Measurements from ENCODE around the gene NDST3. TPM values are rescaled to one million over a fixed set of nuclear protein-coding genes. Genes with fewer than 3 reads are reported as not detected.
A peak's percentile ranks its signal among the peaks of the same experiment; 100 is the strongest.
"Not testable (repeated sequence)": the region's sequence is repeated elsewhere in the genome, so short reads cannot be mapped to it uniquely, and the experiment has no call there.

The NDST3 gene
- polyA plus RNA-seq, 1 of the 3 experiments (the other 2 are of a cell fraction), result 1.2 TPM

DNA sequence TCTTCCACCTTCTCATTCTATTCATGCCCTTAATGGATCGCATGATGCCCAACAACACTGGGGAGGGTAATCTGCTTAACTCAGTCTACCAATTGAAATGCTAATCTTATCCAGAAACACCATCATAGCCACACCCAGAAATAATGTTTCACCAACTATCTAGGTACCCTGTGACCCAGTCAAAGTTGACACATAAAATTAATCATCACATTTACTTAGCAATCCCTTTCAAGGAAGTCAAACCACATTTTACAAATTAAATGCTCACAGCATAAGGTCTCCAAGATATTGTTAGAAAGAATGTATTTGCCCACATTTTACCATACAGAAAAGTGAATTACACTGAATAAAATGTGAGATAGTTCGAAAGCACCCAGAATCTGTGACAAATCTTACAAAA is 226.0 kb downstream of the NDST3 start (continued):
- TF ChIP-seq MXI1 (IDR thresholded peaks at IDR 0.05; ENCODE audit: low read depth, low read length) (no peak), TEAD4 (IDR thresholded peaks at IDR 0.05; ENCODE audit: borderline replicate concordance, insufficient read depth) (no peak), ELF1 (IDR thresholded peaks at IDR 0.05) (no peak), RAD21 (IDR thresholded peaks at IDR 0.05; ENCODE audit: low read length) (no peak)
- TF ChIP-seq, protein P1, sequence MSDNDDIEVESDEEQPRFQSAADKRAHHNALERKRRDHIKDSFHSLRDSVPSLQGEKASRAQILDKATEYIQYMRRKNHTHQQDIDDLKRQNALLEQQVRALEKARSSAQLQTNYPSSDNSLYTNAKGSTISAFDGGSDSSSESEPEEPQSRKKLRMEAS (IDR thresholded peaks at IDR 0.05; ENCODE audit: low read depth), result no peak

DNA sequence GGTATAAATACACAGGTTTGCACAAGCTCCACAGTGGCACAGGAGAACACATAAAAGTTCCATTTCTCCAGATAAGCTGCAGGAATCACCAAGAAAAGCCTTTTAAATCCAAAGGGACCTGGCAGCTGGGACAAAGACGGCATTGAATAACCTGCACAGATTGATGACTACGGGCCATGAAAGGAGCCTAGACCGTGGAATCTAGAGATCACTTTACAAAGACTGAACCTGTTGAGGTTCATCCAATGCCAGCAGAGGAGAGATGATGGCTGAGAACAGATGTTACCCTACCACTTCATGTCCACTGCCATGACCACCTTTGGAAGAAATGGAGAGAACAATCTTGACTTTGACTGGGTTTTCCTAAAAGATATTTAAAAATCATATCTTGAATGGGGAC is 229.8 kb downstream of the NDST3 start:
- H2AFZ ChIP-seq (ENCODE audit: low read depth), result no peak overlapping the region
- no peaks in the 10 kb centered on the region; the same call in 1 of the 2 replicates for H3K9me3 ChIP-seq
- no peak for DNase-seq
- no peaks in the 10 kb centered on the region for H3K27me3 ChIP-seq (ENCODE audit: insufficient read depth)
- TF ChIP-seq, protein P1 (IDR thresholded peaks at IDR 0.05; ENCODE audit: low read depth), result no peak
- no peak for TF ChIP-seq TCF12 (IDR thresholded peaks at IDR 0.05)
- no peak overlapping the region for H3K4me3 ChIP-seq (ENCODE audit: low read depth in 2 of 2, low read length in 1 of 2)
- H3K27ac ChIP-seq (ENCODE audit: low read depth in 2 of 2, low read length in 1 of 2), result no peak overlapping the region
- no peak overlapping the region for H3K4me2 ChIP-seq
- CTCF ChIA-PET, result interaction anchor here (1.5 to 1.6 kb wide), 2 partner anchors 40 to 1130 kb away, joined by 5 to 7 read pairs; no protein-coding TSS in a partner anchor
- POLR2A ChIA-PET, result no interaction called here
- no peak overlapping the region for H3K9ac ChIP-seq
- no peaks in the 10 kb centered on the region for H4K20me1 ChIP-seq (ENCODE audit: insufficient read depth)
- no peaks in the 10 kb centered on the region; a peak in 1 of 4 replicates for H3K4me1 ChIP-seq (ENCODE audit: control insufficient read depth in 1 of 2, insufficient read depth in 2 of 2, low read depth in 1 of 2, low read length in 1 of 2)
- no peaks in the 10 kb centered on the region for H3K36me3 ChIP-seq (replicated peaks in 1 of 2; ENCODE audit: control insufficient read depth in 1 of 2, insufficient read depth in 2 of 2, low read length in 1 of 2)
- WGBS (ENCODE audit: low lambda C conversion rate), result 97% methylated on average over 3 of the region's 3 CpGs
- no peaks in the 10 kb centered on the region for H3K79me2 ChIP-seq (ENCODE audit: insufficient read depth)
- H3F3A ChIP-seq (replicated peaks; ENCODE audit: insufficient read depth), result peaks cover 4% of the 10 kb centered on the region
- H3K9me2 ChIP-seq, result no peaks in the 10 kb centered on the region

DNA sequence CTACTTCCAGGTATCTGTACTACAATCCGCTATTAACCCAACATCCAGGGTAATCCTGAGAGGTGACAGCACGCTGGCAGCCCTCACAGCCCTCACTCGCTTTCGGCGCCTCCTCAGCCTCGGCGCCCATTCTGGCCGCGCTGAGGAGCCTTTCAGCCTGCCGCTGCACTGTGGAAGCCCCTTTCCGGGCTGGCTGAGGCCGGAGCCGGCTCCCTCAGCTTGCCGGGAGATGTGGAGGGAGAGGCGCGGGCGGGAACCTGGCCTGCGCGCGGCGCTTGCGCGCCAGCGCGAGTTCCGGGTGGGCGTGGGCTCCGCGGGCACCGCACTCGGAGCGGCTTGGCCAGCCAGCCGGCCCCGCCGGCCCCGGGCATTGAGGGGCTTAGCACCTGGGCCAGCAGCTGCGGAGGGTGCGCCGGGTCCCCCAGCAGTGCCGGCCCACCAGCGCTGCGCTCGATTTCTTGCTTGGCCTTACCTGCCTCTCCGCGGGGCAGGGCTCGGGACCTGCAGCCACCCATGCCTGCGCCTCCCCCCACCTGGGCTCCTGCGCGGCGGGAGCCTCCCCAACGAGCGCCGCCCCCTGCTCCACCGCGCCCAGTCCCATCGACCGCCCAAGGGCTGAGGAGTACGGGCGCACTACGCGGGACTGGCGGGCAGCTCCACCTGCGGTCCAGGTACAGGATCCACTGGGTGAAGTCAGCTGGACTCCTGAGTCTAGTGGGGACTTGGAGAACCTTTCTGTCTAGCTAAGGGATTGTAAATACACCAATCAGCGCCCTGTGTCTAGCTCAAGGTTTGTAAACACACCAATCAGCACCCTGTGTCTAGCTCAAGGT is 231.2 kb downstream of the NDST3 start:
- POLR2A ChIA-PET, result no interaction called here
- peak overlapping the region; percentile 76 for H3K4me2 ChIP-seq
- CTCF ChIA-PET, result interaction anchor here (1.1 to 1.9 kb wide), 4 partner anchors 25 to 1131 kb away, joined by 3 to 7 read pairs (median 4); partner anchors contain the start of gene PRSS12

DNA sequence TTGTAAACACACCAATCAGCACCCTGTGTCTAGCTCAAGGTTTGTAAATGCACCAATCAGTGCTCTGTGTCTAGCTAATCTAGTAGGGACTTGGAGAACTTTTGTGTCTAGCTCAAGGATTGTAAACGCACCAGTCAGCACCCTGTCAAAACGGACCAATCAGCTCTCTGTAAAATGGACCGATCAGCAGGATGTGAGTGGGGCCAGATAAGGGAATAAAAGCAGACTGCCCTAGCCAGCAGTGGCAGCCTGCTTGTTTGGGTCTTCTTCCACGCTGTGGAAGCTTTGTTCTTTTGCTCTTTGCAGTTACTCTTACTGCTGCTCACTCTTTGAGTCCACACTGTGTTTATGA is 231.8 kb downstream of the NDST3 start:
- H3K9me2 ChIP-seq; H3K27ac ChIP-seq (ENCODE audit: low read depth in 2 of 2, low read length in 1 of 2); H3K79me2 ChIP-seq (ENCODE audit: insufficient read depth); H3K4me3 ChIP-seq (ENCODE audit: low read depth in 2 of 2, low read length in 1 of 2); H3K27me3 ChIP-seq (ENCODE audit: insufficient read depth); H3K9me3 ChIP-seq; H3F3A ChIP-seq (replicated peaks; ENCODE audit: insufficient read depth); H2AFZ ChIP-seq (ENCODE audit: low read depth); POLR2A ChIA-PET; DNase-seq; H4K20me1 ChIP-seq (ENCODE audit: insufficient read depth); H3K4me1 ChIP-seq (ENCODE audit: control insufficient read depth in 1 of 2, insufficient read depth in 2 of 2, low read depth in 1 of 2, low read length in 1 of 2); H3K9ac ChIP-seq; H3K36me3 ChIP-seq (replicated peaks in 1 of 2; ENCODE audit: control insufficient read depth in 1 of 2, insufficient read depth in 2 of 2, low read length in 1 of 2): not testable (repeated sequence)
- CTCF ChIA-PET, result interaction anchor here (1.9 kb wide), 1 partner anchor 1132 kb away, joined by 5 read pairs; no protein-coding TSS in a partner anchor
- 90% methylated on average over 4 of the region's 4 CpGs for whole genome bisulfite sequencing (ENCODE audit: low lambda C conversion rate)
- H3K4me2 ChIP-seq, result peak overlapping the region; percentile 76; the same call in 1 of the 2 replicates

More for the DNA sequence above, 231.2 kb downstream of the NDST3 start:
- 39% methylated on average over 25 of the region's 64 CpGs for WGBS (ENCODE audit: low lambda C conversion rate)
- Histone ChIP-seq H3F3A (replicated peaks; ENCODE audit: insufficient read depth) (peaks cover 7% of the 10 kb centered on the region), H3K9me2 (no peaks in the 10 kb centered on the region), H3K4me3 (ENCODE audit: low read depth in 2 of 2, low read length in 1 of 2) (peak overlapping the region; percentile 55 to 59), H3K4me1 (ENCODE audit: control insufficient read depth in 1 of 2, insufficient read depth in 2 of 2, low read depth in 1 of 2, low read length in 1 of 2) (no peaks in the 10 kb centered on the region; a peak in 1 of 4 replicates), H3K79me2 (ENCODE audit: insufficient read depth) (no peaks in the 10 kb centered on the region), H3K9ac (no peak overlapping the region), H3K27me3 (ENCODE audit: insufficient read depth) (no peaks in the 10 kb centered on the region), H3K36me3 (replicated peaks in 1 of 2; ENCODE audit: control insufficient read depth in 1 of 2, insufficient read depth in 2 of 2, low read length in 1 of 2) (no peaks in the 10 kb centered on the region), H3K27ac (ENCODE audit: low read depth in 2 of 2, low read length in 1 of 2) (no peak overlapping the region; a peak in 1 of 4 replicates), H4K20me1 (ENCODE audit: insufficient read depth) (no peaks in the 10 kb centered on the region), H3K9me3 (no peaks in the 10 kb centered on the region; the same call in 1 of the 2 replicates), H2AFZ (ENCODE audit: low read depth) (peak overlapping the region; percentile 89; the same call in 1 of the 2 replicates)
- TF ChIP-seq MXI1 (IDR thresholded peaks at IDR 0.05; ENCODE audit: low read depth, low read length) (no peak), ELF1 (IDR thresholded peaks at IDR 0.05) (0 out of 2 replicates have a peak, but pooled peaks have one; percentile 44), NRF1 (IDR thresholded peaks at IDR 0.05; ENCODE audit: low read depth, low read length) (peak; percentile 71)
- peak; percentile 71 for DNase-seq

All from SK-N-SH (cell line).